Muscle layer of colon (tissue), 2 donors: Measurements from ENCODE around the gene TIAM1.

Experiments used
- H3K27ac ChIP-seq: one replicate; pipeline ENCODE4 v1.7.0; 2013; ENCODE audit warnings: low read depth, mild to moderate bottlenecking, low read length, moderate library complexity
- H3K27me3 ChIP-seq, 2 donors: one replicate each; pipeline ENCODE4 v1.7.0; 2013; ENCODE audit warnings: low read length in 2 of 2, mild to moderate bottlenecking in 2 of 2; ENCODE audit not compliant: insufficient read depth in 2 of 2, control insufficient read depth in 1 of 2
- H3K36me3 ChIP-seq: one replicate; pipeline ENCODE4 v1.7.0; 2013; ENCODE audit warnings: mild to moderate bottlenecking, low read length; ENCODE audit not compliant: insufficient read depth
- H3K4me1 ChIP-seq: one replicate; pipeline ENCODE4 v1.7.0; 2013; ENCODE audit warnings: mild to moderate bottlenecking, low read length; ENCODE audit not compliant: insufficient read depth
- H3K4me3 ChIP-seq, 2 donors: one replicate each; pipeline ENCODE4 v1.7.0; 2013; ENCODE audit warnings: low read length in 2 of 2, low read depth in 1 of 2, mild to moderate bottlenecking in 1 of 2, moderate library complexity in 1 of 2
- H3K9ac ChIP-seq: one replicate; pipeline ENCODE4 v1.7.0; 2013; ENCODE audit warnings: low read length
- H3K9me3 ChIP-seq: one replicate; pipeline ENCODE4 v1.7.0; 2013; ENCODE audit warnings: mild to moderate bottlenecking, low read length
- donor health status: abdominal sarcoma.
- donor health status: Adenocarcinoma of cecum.

Gene TIAM1

GRCh38 chr21:31339721-31340120 lies 4.3 kb downstream of the TIAM1 start:
- no peaks in the 10 kb centered on the region for H3K9me3 ChIP-seq
- no peaks in the 10 kb centered on the region for H3K36me3 ChIP-seq
- H3K9ac ChIP-seq, result no peak overlapping the region
- no peak overlapping the region for H3K27ac ChIP-seq
- H3K4me1 ChIP-seq, result no peaks in the 10 kb centered on the region
- H3K4me3 ChIP-seq, result no peak overlapping the region
- peaks cover 0 to 10% of the 10 kb centered on the region in 2 donors for H3K27me3 ChIP-seq

DNA sequence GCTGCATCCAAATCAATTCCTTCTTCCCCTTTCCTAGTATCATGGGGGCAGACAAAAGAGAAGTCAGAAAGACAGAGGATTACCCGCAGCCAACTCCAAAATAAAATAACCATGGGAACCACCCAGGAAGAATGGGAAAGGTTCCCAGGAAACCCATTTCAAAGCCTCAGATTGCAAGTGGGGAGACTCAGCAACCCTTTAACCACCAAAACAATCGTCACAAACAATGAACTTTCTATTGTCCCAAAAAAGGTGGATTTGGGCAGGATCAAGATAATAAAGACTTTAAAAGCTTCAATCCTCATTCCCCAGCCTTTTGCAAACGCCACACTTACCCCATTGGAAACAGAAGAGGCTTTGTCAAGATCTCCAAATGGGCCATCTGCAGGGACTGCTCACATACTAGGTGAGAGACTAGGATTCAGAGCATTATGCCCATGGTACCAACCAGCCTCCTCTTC lies 5.1 kb downstream of the TIAM1 start:
- Histone ChIP-seq H3K9ac (no peak overlapping the region), H3K27ac (no peak overlapping the region), H3K27me3 (peaks cover 0 to 7% of the 10 kb centered on the region in 2 donors), H3K9me3 (no peaks in the 10 kb centered on the region), H3K36me3 (no peaks in the 10 kb centered on the region), H3K4me1 (no peaks in the 10 kb centered on the region), H3K4me3 (no peak overlapping the region)

DNA sequence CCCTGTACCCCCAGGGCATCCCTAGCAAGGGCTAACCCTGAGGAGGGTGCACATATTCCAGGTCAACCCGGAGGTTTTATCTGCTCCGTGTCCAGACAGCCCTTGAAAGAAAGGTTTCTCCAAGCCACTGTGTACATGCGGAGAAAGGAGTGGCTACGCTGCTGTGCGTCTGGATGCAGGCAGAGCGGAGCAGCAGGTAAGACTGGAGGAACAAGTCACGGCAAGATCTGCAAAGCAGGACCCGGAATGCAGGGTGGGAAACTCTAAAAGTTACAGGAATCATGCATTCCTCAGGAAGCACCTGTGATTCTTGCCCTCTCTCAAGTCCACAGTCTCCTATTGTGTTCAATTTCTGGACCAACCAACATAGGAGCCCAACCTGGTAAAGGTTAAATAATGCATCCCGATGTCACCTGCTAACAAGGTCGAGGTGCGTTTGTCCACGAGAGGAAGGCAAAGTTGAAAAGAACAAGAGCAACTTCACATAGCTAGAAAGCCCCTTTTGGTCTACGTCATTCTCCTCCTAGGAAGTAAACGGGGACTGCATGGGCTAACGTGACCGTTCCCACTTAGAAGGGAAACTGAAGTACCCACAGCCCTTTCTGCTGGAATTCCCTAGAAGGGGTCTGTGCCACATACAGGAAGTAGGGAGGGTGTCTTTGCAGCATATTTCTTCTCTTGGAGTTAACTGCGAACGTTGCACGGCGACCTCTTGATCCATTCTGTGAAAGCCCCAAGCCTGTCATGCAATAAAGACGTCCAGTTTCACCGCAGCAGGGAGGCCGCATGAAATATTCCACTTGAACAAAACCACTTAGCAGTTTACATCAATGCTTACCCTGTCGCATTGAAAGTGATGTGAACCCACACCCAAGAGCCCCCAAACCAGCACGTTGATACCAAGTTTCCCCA lies 5.8 kb downstream of the TIAM1 start:
- H3K27me3 ChIP-seq, result peaks cover 0 to 2% of the 10 kb centered on the region in 2 donors
- H3K4me1 ChIP-seq, result no peaks in the 10 kb centered on the region
- H3K36me3 ChIP-seq, result no peaks in the 10 kb centered on the region
- H3K9ac ChIP-seq, result no peak overlapping the region
- H3K4me3 ChIP-seq, result no peak overlapping the region
- H3K9me3 ChIP-seq, result no peaks in the 10 kb centered on the region
- H3K27ac ChIP-seq, result no peak overlapping the region

DNA sequence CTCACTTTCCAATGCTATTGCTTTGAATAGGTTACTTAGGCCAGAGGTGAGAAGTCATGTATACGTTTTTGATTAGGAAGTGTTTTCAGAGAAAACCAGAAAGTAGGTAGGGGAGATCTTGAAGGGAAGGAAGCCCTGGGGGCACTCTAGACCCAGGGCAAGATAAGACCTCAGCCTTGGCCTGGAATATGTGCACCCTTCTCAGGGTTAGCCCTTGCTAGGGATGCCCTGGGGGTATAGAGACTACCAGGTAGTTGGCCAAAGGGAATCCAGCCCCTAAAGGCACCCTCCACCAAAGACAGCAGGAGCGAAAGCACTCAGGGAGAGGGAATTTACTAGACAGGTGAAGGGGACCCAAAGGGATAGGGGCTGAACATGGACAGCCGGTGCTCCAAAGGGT lies 7.0 kb downstream of the TIAM1 start:
- Histone ChIP-seq H3K27ac (no peak overlapping the region), H3K4me1 (no peaks in the 10 kb centered on the region), H3K9ac (no peak overlapping the region)

DNA sequence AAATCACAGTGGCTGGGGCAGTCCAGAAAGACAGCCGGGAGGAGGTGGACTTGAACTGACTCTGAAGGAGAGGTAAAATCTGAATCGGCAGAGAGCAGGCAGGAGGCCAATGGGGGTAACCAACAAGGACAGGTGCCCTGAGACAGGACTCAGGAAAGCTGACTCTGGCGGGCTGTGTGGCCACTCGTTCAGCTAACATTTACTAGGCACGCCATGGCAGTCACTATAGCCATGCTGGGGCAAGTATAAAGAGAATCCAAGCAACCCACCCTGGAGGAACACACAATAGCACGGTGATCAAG lies 7.4 kb downstream of the TIAM1 start:
- no peaks in the 10 kb centered on the region for H3K36me3 ChIP-seq
- H3K27ac ChIP-seq, result no peak overlapping the region
- H3K27me3 ChIP-seq, result no peaks in the 10 kb centered on the region
- no peak overlapping the region for H3K9ac ChIP-seq
- no peaks in the 10 kb centered on the region for H3K9me3 ChIP-seq
- H3K4me1 ChIP-seq, result no peaks in the 10 kb centered on the region
- no peak overlapping the region for H3K4me3 ChIP-seq

More for the DNA sequence above, 7.0 kb downstream of the TIAM1 start:
- Histone ChIP-seq H3K27me3 (no peaks in the 10 kb centered on the region), H3K36me3 (no peaks in the 10 kb centered on the region), H3K4me3 (no peak overlapping the region), H3K9me3 (no peaks in the 10 kb centered on the region)

GRCh38 chr21:31335957-31336738 lies 7.9 kb downstream of the TIAM1 start:
- Histone ChIP-seq H3K27me3 (no peaks in the 10 kb centered on the region), H3K9ac (no peak overlapping the region), H3K4me1 (no peaks in the 10 kb centered on the region), H3K9me3 (no peaks in the 10 kb centered on the region), H3K36me3 (no peaks in the 10 kb centered on the region), H3K27ac (no peak overlapping the region), H3K4me3 (no peak overlapping the region)

DNA sequence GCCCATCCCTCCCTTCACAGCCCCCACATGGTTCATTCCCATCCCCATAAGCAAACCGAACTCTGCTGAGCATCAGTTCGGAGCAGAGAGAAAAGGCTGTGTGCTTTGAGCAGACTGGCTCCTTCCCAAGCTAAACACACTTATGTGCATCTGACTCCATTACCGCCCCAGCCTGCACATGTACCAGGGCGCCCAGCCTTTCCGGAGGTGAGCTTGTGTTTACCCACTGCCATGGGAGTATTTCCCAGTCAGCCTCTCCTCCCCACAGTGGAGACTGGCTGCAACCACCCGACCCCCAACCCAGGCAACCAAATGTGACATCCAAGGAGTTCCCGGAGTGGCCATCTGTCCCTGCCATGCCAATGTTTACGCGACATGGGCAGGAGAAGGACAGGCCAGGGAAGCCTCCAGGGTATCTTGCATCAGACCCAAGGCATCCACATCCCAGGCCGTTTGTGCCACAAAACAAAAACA lies 9.4 kb downstream of the TIAM1 start:
- H3K9me3 ChIP-seq, result no peaks in the 10 kb centered on the region
- H3K36me3 ChIP-seq, result no peaks in the 10 kb centered on the region
- no peak overlapping the region for H3K27ac ChIP-seq
- H3K27me3 ChIP-seq, result no peaks in the 10 kb centered on the region
- H3K9ac ChIP-seq, result no peak overlapping the region
- H3K4me3 ChIP-seq, result no peak overlapping the region
- H3K4me1 ChIP-seq, result no peaks in the 10 kb centered on the region

- no peak overlapping the region for H3K27ac ChIP-seq
- H3K9ac ChIP-seq, result no peak overlapping the region
- no peaks in the 10 kb centered on the region for H3K4me1 ChIP-seq
- no peaks in the 10 kb centered on the region for H3K36me3 ChIP-seq
- H3K9me3 ChIP-seq, result no peaks in the 10 kb centered on the region
- H3K4me3 ChIP-seq, result no peak overlapping the region
- no peaks in the 10 kb centered on the region for H3K27me3 ChIP-seq
Observed at GRCh38 chr21:31332525-31332924, 11.5 kb downstream of the TIAM1 start.

DNA sequence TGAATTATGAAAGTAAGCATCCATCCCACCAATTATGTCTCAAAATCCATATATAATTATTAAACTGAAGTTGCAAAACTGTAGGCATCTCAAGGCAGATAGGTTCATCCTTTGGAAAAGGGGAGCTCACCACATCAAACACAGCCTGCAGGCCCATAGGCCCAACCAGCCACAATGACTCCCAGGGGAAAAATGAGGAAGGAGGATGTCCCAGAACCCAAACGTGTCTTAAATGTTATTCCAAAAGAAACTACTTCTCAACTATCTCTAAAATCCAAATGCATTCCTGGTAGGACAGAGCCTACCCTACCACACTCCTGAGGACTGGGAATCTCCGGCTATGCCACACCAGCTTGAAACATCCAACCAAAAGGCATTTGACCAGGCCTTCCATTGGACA lies 12.8 kb downstream of the TIAM1 start:
- Histone ChIP-seq H3K27ac (no peak overlapping the region), H3K9ac (no peak overlapping the region), H3K9me3 (no peaks in the 10 kb centered on the region), H3K27me3 (no peaks in the 10 kb centered on the region), H3K4me1 (no peaks in the 10 kb centered on the region), H3K4me3 (no peak overlapping the region), H3K36me3 (no peaks in the 10 kb centered on the region)

DNA sequence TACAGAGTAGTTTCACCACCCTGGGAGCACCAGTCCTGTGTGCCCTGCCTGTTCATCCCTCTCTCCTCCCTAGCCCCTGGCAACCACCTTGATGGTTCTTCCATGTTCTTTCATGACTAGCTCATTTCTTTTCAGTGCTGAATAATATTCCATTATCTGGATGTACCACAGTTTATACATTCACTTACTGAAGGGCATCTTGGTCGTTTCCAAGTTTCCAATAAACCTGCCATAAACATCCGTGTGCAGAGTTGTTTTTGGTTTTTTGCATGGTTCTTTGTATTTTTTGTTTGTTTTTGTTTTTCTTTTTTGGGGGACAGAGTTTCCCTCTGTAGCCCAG lies 13.9 kb downstream of the TIAM1 start:
- Histone ChIP-seq H3K4me3 (no peak overlapping the region), H3K27ac (no peak overlapping the region), H3K36me3 (no peaks in the 10 kb centered on the region)

DNA sequence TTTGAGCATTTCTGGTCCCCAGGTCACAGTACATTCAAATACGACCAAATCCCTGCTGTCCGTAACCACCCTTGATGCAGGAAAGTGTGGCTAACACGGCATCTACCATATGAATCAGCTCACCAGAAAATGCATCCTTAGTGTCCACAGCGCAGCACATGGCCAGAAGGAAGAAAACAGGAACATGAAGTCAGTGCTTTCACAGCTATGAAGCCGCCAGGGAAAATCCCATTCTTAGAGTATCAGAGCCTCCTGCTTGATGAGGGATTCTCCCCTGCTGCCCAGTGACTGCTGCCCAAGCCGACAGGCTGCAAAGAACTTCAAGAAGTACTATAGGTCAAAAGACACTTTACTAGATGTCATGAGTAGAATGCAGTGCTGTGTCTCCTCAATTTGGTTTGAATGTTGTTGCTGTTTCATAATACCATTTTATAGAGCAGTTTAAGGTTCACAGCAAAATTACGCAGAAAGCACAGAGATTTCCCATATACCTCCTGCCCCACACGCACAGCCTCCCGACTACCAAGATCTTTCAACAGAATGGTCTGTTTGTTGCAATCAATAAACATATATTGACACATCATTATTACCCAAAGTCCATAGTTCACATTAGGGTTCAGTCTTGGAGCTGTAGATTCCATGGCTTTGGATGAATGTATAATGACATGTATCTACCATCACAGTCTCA lies 14.5 kb downstream of the TIAM1 start:
- Histone ChIP-seq H3K27me3 (no peaks in the 10 kb centered on the region), H3K36me3 (no peaks in the 10 kb centered on the region), H3K4me3 (no peak overlapping the region), H3K27ac (no peak overlapping the region), H3K9me3 (no peaks in the 10 kb centered on the region), H3K4me1 (no peaks in the 10 kb centered on the region), H3K9ac (no peak overlapping the region)

More for the DNA sequence above, 13.9 kb downstream of the TIAM1 start:
- Histone ChIP-seq H3K9ac (no peak overlapping the region), H3K9me3 (no peaks in the 10 kb centered on the region), H3K4me1 (no peaks in the 10 kb centered on the region), H3K27me3 (no peaks in the 10 kb centered on the region)
